ENCODE data around the gene MRPL1. TPM values are rescaled to one million over a fixed set of nuclear protein-coding genes. Genes with fewer than 3 reads are reported as not detected.

The MRPL1 gene
- total and polyA plus RNA-seq, 2 donors (not counting 3 experiments of a cell fraction or from before 2014, with no cell fraction given): 11.5 to 42.9 TPM

DNA sequence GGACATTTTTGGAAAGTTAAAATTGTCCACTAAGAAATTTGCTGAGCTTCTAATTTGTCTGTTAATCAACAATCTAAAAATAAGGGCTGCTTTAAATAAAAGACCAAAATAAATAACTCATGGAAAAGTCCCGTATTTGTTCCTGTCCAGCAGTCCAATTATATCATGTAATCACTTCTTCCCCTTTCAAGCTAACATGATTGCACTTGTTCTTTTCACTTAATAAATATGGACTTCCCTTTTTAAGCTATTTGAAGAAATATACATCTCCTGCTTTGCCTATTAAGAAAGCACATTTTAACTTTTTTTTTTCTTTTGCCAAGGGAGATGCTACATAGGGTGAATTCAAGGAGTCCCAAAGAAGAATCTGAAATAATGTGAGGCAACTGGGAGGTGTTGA, 138.9 kb downstream of the MRPL1 start:
- no peak overlapping the region for H3K9ac ChIP-seq (replicated peaks; ENCODE audit: extremely low read depth, insufficient read depth, low read length)
- dilution Hi-C loops (cut with MboI; ENCODE audit: extremely low pct_ligation_motif_present, low sequenced_read_pairs): no loop called here
- H4K20me1 ChIP-seq (replicated peaks; ENCODE audit: control insufficient read depth, extremely low read depth, insufficient read depth, low read length): no peaks in the 10 kb centered on the region
- H3K4me2 ChIP-seq (ENCODE audit: insufficient read depth, low read length): no peak overlapping the region
- FAIRE-seq: no peak
- no peaks in the 10 kb centered on the region for H3K79me2 ChIP-seq (ENCODE audit: control insufficient read depth, insufficient read depth, low read length)
- TF ChIP-seq, protein P1, sequence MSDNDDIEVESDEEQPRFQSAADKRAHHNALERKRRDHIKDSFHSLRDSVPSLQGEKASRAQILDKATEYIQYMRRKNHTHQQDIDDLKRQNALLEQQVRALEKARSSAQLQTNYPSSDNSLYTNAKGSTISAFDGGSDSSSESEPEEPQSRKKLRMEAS (IDR thresholded peaks at IDR 0.05; ENCODE audit: insufficient read depth, insufficient read length): no peak
- TF ChIP-seq, protein P2, sequence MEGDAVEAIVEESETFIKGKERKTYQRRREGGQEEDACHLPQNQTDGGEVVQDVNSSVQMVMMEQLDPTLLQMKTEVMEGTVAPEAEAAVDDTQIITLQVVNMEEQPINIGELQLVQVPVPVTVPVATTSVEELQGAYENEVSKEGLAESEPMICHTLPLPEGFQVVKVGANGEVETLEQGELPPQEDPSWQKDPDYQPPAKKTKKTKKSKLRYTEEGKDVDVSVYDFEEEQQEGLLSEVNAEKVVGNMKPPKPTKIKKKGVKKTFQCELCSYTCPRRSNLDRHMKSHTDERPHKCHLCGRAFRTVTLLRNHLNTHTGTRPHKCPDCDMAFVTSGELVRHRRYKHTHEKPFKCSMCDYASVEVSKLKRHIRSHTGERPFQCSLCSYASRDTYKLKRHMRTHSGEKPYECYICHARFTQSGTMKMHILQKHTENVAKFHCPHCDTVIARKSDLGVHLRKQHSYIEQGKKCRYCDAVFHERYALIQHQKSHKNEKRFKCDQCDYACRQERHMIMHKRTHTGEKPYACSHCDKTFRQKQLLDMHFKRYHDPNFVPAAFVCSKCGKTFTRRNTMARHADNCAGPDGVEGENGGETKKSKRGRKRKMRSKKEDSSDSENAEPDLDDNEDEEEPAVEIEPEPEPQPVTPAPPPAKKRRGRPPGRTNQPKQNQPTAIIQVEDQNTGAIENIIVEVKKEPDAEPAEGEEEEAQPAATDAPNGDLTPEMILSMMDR (IDR thresholded peaks at IDR 0.05; ENCODE audit: extremely low read depth in 1 of 2, insufficient read depth in 1 of 2, low read depth in 1 of 2, low read length in 2 of 2): no peak
- TF ChIP-seq EZH2 (IDR thresholded peaks at IDR 0.05; ENCODE audit: borderline replicate concordance, low read depth, low read length, severe bottlenecking): no peak
- TF ChIP-seq GATA2 (IDR thresholded peaks at IDR 0.05; ENCODE audit: insufficient read depth, insufficient read length, low read depth, low read length): no peak
- no TSS peak for BruUV-seq (replicated peaks)
- H3K4me1 ChIP-seq (ENCODE audit: control insufficient read depth, extremely low read depth, insufficient read depth, low read length): no peaks in the 10 kb centered on the region
- H3K27me3 ChIP-seq (ENCODE audit: control insufficient read depth in 2 of 2, insufficient read depth in 2 of 2, low read length in 2 of 2): no peaks in the 10 kb centered on the region
- no peak overlapping the region for H2AFZ ChIP-seq (ENCODE audit: low read depth, low read length)
- DNase-seq (ENCODE audit: low read depth, low spot score): no peak
- no peaks in the 10 kb centered on the region for H3K9me1 ChIP-seq (replicated peaks; ENCODE audit: control insufficient read depth, extremely low read depth, insufficient read depth, low read length)
- POLR2A ChIA-PET: no interaction called here
- no peaks in the 10 kb centered on the region for H3K9me3 ChIP-seq (replicated peaks; ENCODE audit: control insufficient read depth, insufficient read depth, low read length)
- no peak overlapping the region for H3K4me3 ChIP-seq (replicated peaks in 1 of 3; ENCODE audit: insufficient read depth in 1 of 3, low read depth in 1 of 3, low read length in 3 of 3)
- CTCF ChIA-PET: interaction anchor here (0.9 kb wide), 1 partner anchor 17 kb away, joined by 3 read pairs; no protein-coding TSS in a partner anchor
- no peak overlapping the region for H3K27ac ChIP-seq (ENCODE audit: insufficient read depth, low read depth, low read length)
- no peaks in the 10 kb centered on the region for H3K36me3 ChIP-seq (ENCODE audit: control insufficient read depth in 2 of 2, extremely low read depth in 1 of 2, insufficient read depth in 2 of 2, low read length in 2 of 2)
- intact Hi-C loops (cut with micrococcal nuclease): no loop called here

DNA sequence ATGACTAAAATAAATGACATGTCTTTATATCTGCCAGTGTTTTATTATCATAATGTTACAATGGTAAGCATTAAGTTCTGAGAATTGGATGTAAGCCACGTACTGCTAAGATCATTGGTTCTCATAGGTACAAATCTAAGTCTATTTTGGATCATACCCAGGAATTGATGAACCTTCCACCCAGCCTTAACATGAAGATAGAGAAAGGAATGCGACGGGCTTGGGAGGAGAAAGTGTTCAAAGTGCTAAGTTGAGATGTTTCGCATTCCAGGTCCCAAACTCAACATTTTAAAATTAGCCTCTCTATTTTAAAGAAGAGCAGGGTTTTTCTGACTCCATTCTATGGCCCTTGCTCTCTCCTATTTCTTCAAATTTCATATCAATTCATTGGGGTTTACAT, 139.6 kb downstream of the MRPL1 start:
- dilution Hi-C loops (cut with MboI; ENCODE audit: extremely low pct_ligation_motif_present, low sequenced_read_pairs): no loop called here
- intact Hi-C loops (cut with micrococcal nuclease): no loop called here
- Histone ChIP-seq H3K27me3 (ENCODE audit: control insufficient read depth in 2 of 2, insufficient read depth in 2 of 2, low read length in 2 of 2) (no peaks in the 10 kb centered on the region), H3K4me3 (replicated peaks in 1 of 3; ENCODE audit: insufficient read depth in 1 of 3, low read depth in 1 of 3, low read length in 3 of 3) (no peak overlapping the region), H3K36me3 (ENCODE audit: control insufficient read depth in 2 of 2, extremely low read depth in 1 of 2, insufficient read depth in 2 of 2, low read length in 2 of 2) (no peaks in the 10 kb centered on the region), H3K27ac (ENCODE audit: insufficient read depth, low read depth, low read length) (no peak overlapping the region), H3K9me1 (replicated peaks; ENCODE audit: control insufficient read depth, extremely low read depth, insufficient read depth, low read length) (no peaks in the 10 kb centered on the region), H3K9me3 (replicated peaks; ENCODE audit: control insufficient read depth, insufficient read depth, low read length) (no peaks in the 10 kb centered on the region), H3K4me2 (ENCODE audit: insufficient read depth, low read length) (no peak overlapping the region), H3K79me2 (ENCODE audit: control insufficient read depth, insufficient read depth, low read length) (no peaks in the 10 kb centered on the region), H4K20me1 (replicated peaks; ENCODE audit: control insufficient read depth, extremely low read depth, insufficient read depth, low read length) (no peaks in the 10 kb centered on the region), H2AFZ (ENCODE audit: low read depth, low read length) (no peak overlapping the region), H3K4me1 (ENCODE audit: control insufficient read depth, extremely low read depth, insufficient read depth, low read length) (no peaks in the 10 kb centered on the region), H3K9ac (replicated peaks; ENCODE audit: extremely low read depth, insufficient read depth, low read length) (no peak overlapping the region)
- TF ChIP-seq POLR2A (IDR thresholded peaks at IDR 0.05; ENCODE audit: low read depth, low read length): no peak
- FAIRE-seq (no peak), DNase-seq (ENCODE audit: low read depth, low spot score) (no peak)
- ChIA-PET POLR2A (no interaction called here), CTCF (no interaction called here)
- no TSS peak for BruUV-seq (replicated peaks)

Small RNA genes lying within 50 kb of the gene (small RNA-seq; reads per million reads assigned to genes)
- gene AC112225.1 (ENCODE audit: insufficient read depth, insufficient read length, low read depth, low replicate concordance): not detected

Other genes starting within 250 kb of the MRPL1 start
- gene CNOT6L, start 43.5 kb upstream of the MRPL1 start, total RNA-seq: 60.7 and 66.8 TPM in 2 replicates
- gene CNOT6L, start 43.5 kb upstream of the MRPL1 start, polyA plus RNA-seq: 7.7 and 8.5 TPM in 2 replicates
- gene FRAS1, start 194.5 kb downstream of the MRPL1 start, total RNA-seq: 3.4 and 3.6 TPM in 2 replicates
- gene FRAS1, start 194.5 kb downstream of the MRPL1 start, polyA plus RNA-seq: 1.3 and 1.4 TPM in 2 replicates

Data from endothelial cell of umbilical vein (primary cell).